PFSK-1 (cell line): ENCODE measurements around the gene RBM47.

Source experiments
- FOXP2 ChIP-seq: optimal IDR thresholded peaks from 2 replicates; pipeline ENCODE3; 2011; ENCODE audit warnings: borderline replicate concordance, control low read depth, inconsistent platforms; ENCODE audit not compliant: insufficient read depth; ENCODE audit errors: extremely low read length, extremely low read depth
- POLR2AphosphoS5 ChIP-seq: IDR thresholded peaks from 2 replicates; pipeline ENCODE4 v1.6.1; 2012; ENCODE audit warnings: low read depth, mild to moderate bottlenecking, control low read depth, low read length, moderate library complexity
- REST ChIP-seq, 2 experiments: IDR thresholded peaks; 2 replicates each; pipeline versions ENCODE4 v1.6.1 to v1.8.0; 2011 to 2012; ENCODE audit warnings: low read depth in 2 of 2, low read length in 2 of 2, control low read depth in 1 of 2, inconsistent platforms in 1 of 2, mild to moderate bottlenecking in 1 of 2, moderate library complexity in 1 of 2; ENCODE audit not compliant: insufficient read depth in 1 of 2
- SIN3A ChIP-seq: IDR thresholded peaks from 2 replicates; pipeline ENCODE4 v1.6.1; 2012; ENCODE audit warnings: mild to moderate bottlenecking, low read length, moderate library complexity, borderline replicate concordance; ENCODE audit not compliant: insufficient read depth
- TAF1 ChIP-seq: IDR thresholded peaks from 2 replicates; pipeline ENCODE4 v1.6.1; 2012; ENCODE audit warnings: low read length, control low read depth, borderline replicate concordance; ENCODE audit not compliant: insufficient read depth

The RBM47 gene

GRCh38 chr4:40614031-40614430, 15.6 kb downstream of the RBM47 start:
- TF ChIP-seq FOXP2, result no peak
- no peak for TF ChIP-seq REST (IDR thresholded peaks at IDR 0.05; ENCODE audit: insufficient read depth in 1 of 2, low read depth in 2 of 2, low read length in 2 of 2)
- TF ChIP-seq SIN3A, result no peak
- TF ChIP-seq POLR2AphosphoS5, result no peak
- no peak for TF ChIP-seq TAF1

GRCh38 chr4:40613456-40613855, 16.2 kb downstream of the RBM47 start:
- TF ChIP-seq SIN3A (no peak), REST (IDR thresholded peaks at IDR 0.05; ENCODE audit: insufficient read depth in 1 of 2, low read depth in 2 of 2, low read length in 2 of 2) (no peak), POLR2AphosphoS5 (no peak), TAF1 (no peak), FOXP2 (no peak)

GRCh38 chr4:40612831-40613230, 16.8 kb downstream of the RBM47 start:
- no peak for TF ChIP-seq FOXP2
- no peak for TF ChIP-seq SIN3A
- TF ChIP-seq REST (IDR thresholded peaks at IDR 0.05; ENCODE audit: insufficient read depth in 1 of 2, low read depth in 2 of 2, low read length in 2 of 2), result no peak
- TF ChIP-seq TAF1, result no peak
- no peak for TF ChIP-seq POLR2AphosphoS5

- TF ChIP-seq POLR2AphosphoS5, result no peak
- no peak for TF ChIP-seq FOXP2
- no peak for TF ChIP-seq SIN3A
- TF ChIP-seq REST (IDR thresholded peaks at IDR 0.05; ENCODE audit: insufficient read depth in 1 of 2, low read depth in 2 of 2, low read length in 2 of 2), result no peak
- TF ChIP-seq TAF1, result no peak
Measured at GRCh38 chr4:40612283-40612682, 17.4 kb downstream of the RBM47 start.

GRCh38 chr4:40608628-40609027, 21.0 kb downstream of the RBM47 start:
- TF ChIP-seq FOXP2 (no peak), TAF1 (no peak), SIN3A (no peak), REST (IDR thresholded peaks at IDR 0.05; ENCODE audit: insufficient read depth in 1 of 2, low read depth in 2 of 2, low read length in 2 of 2) (no peak), POLR2AphosphoS5 (no peak)
